Measurements from ENCODE around the gene HS3ST1.

GRCh38 chr4:11399461-11399971 lies 29.2 kb downstream of the HS3ST1 start:
- no peak for TF ChIP-seq ZBTB7A (IDR thresholded peaks at IDR 0.05; ENCODE audit: low read depth)
- TF ChIP-seq, protein P1, sequence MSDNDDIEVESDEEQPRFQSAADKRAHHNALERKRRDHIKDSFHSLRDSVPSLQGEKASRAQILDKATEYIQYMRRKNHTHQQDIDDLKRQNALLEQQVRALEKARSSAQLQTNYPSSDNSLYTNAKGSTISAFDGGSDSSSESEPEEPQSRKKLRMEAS (IDR thresholded peaks at IDR 0.05), result no peak
- TF ChIP-seq TAF1 (IDR thresholded peaks at IDR 0.05; ENCODE audit: low read depth), result no peak
- no peak for TF ChIP-seq EP300 (IDR thresholded peaks at IDR 0.05; ENCODE audit: borderline replicate concordance)
- no peak for TF ChIP-seq CREB1 (IDR thresholded peaks at IDR 0.05; ENCODE audit: low read depth)

All from Ishikawa (cell line).